ENCODE results near the gene EGFR.

- TF ChIP-seq CTCF (IDR thresholded peaks at IDR 0.05) (no peak), POLR2A (IDR thresholded peaks at IDR 0.05) (no peak)
These were observed 228.6 kb downstream of the EGFR start for GRCh38 chr7:55247428-55247827.

All from uterus (tissue), 2 donors.